Upper lobe of left lung (tissue), 6 donors: Measurements from ENCODE around the gene SYNE4. TPM values are rescaled to one million over a fixed set of nuclear protein-coding genes. Genes with fewer than 3 reads are reported as not detected.

Source experiments
- ATAC-seq, 2 donors: fragments of 200-7000 bp; cut with Tn5 transposase; one replicate each; pipeline ENCODE4 v1.9.1; 2022; ENCODE audit warnings: mild to moderate bottlenecking in 2 of 2, moderate library complexity in 2 of 2; ENCODE audit not compliant: low FRiP score in 2 of 2
- DNase-seq, 2 donors: peaks; one replicate each; pipeline ENCODE4 v3.0.0-alpha.2; 2019 to 2020
- H3K27ac ChIP-seq, 4 donors: fragments of 200-600 bp; sonication (generic); one replicate each; pipeline ENCODE4 v1.5.1; 2016 to 2019
- H3K27me3 ChIP-seq, 4 donors: fragments of 200-600 bp; sonication (generic); one replicate each; pipeline ENCODE4 v1.5.1; 2017 to 2019
- H3K36me3 ChIP-seq, 4 donors: fragments of 200-600 bp; sonication (generic); one replicate each; pipeline ENCODE4 v1.5.1; 2016 to 2019
- H3K4me1 ChIP-seq, 4 donors: fragments of 200-600 bp; sonication (generic); one replicate each; pipeline ENCODE4 v1.5.1; 2018 to 2019
- H3K4me3 ChIP-seq, 4 donors: fragments of 200-600 bp; sonication (generic); one replicate each; pipeline ENCODE4 v1.5.1; 2017 to 2019; ENCODE audit warnings: mild to moderate bottlenecking in 2 of 4, moderate library complexity in 1 of 4
- H3K9me3 ChIP-seq, 4 donors: fragments of 200-600 bp; sonication (generic); one replicate each; pipeline ENCODE4 v1.5.1; 2018 to 2019
- CTCF ChIP-seq, 6 experiments: fragments of 450-650 bp in 4 of 6; fragments of 200-600 bp in 2 of 6; sonication (generic) in 2 of 6; IDR thresholded peaks; one replicate each; pipeline ENCODE4 v1.5.1; 2016 to 2019; ENCODE audit warnings: antibody characterized with exemption in 6 of 6
- EP300 ChIP-seq, 4 donors: sonication (generic); formaldehyde crosslinking; IDR thresholded peaks; one replicate each; pipeline ENCODE4 v1.5.1; 2017; ENCODE audit warnings: antibody characterized with exemption in 4 of 4, control low read depth in 2 of 4
- POLR2A ChIP-seq, 4 donors: fragments of 450-650 bp; IDR thresholded peaks; one replicate each; pipeline ENCODE4 v1.5.1; 2016 to 2017; ENCODE audit warnings: antibody characterized with exemption in 4 of 4, mild to moderate bottlenecking in 2 of 4
- POLR2AphosphoS5 ChIP-seq, 2 donors: sonication (generic); formaldehyde crosslinking; IDR thresholded peaks; one replicate each; pipeline ENCODE4 v1.5.1; 2017; ENCODE audit warnings: antibody characterized with exemption in 2 of 2
- WGBS, 2 donors: methylation state at CpG; one replicate each; pipeline ENCODE4 v1.1.5; 2017 to 2018; 5-methylcytosine and 5-hydroxymethylcytosine counted together
- total RNA-seq, 6 donors: library from RNA; depleted of rRNA in 4 of 6; stranded (reverse); fragments of >200 nt in 4 of 6; gene quantifications; one replicate each; pipeline versions ENCODE4 v1.1.0 to v1.2.1, GENCODE V29; 2016 to 2021
- donor health status: DM: no; HTN: no; CAD: no; lungs with moderate emphysema.
- donor health status: DM: no; HTN: yes; CAD: no; lungs with severe emphysema.

SYNE4 gene
- total RNA-seq, 6 donors from 2014 or later: 9.5 to 21.0 (median 10.9) TPM

- Histone ChIP-seq H3K27me3 (no peaks in the 10 kb centered on the region), H3K4me1 (no peaks in the 10 kb centered on the region), H3K4me3 (no peak overlapping the region), H3K27ac (no peak overlapping the region), H3K9me3 (no peaks in the 10 kb centered on the region), H3K36me3 (peaks cover 0 to 19% (median 9%) of the 10 kb centered on the region in 4 donors)
- ATAC-seq (no peak), DNase-seq (no peak)
- WGBS, 2 donors: 62 to 75% methylated on average over 1 of the region's 1 CpG
- TF ChIP-seq POLR2A (IDR thresholded peaks at IDR 0.05) (no peak), CTCF (IDR thresholded peaks at IDR 0.05) (no peak), EP300 (IDR thresholded peaks at IDR 0.05) (no peak)
Measured at GRCh38 chr19:36025541-36025940, 16.9 kb upstream of the SYNE4 start.

GRCh38 chr19:36023432-36023831 lies 14.8 kb upstream of the SYNE4 start:
- H3K4me3 ChIP-seq: no peak overlapping the region
- no peak overlapping the region for H3K27ac ChIP-seq
- 95 to 99% methylated on average over 4 to 5 of the region's 5 CpGs for WGBS, 2 donors
- H3K27me3 ChIP-seq: no peaks in the 10 kb centered on the region
- DNase-seq: no peak
- no peaks in the 10 kb centered on the region for H3K9me3 ChIP-seq
- no peak for ATAC-seq
- H3K4me1 ChIP-seq: no peaks in the 10 kb centered on the region
- H3K36me3 ChIP-seq: peaks cover 0 to 19% (median 9%) of the 10 kb centered on the region in 4 donors
- TF ChIP-seq CTCF (IDR thresholded peaks at IDR 0.05): no peak
- TF ChIP-seq EP300 (IDR thresholded peaks at IDR 0.05): no peak
- TF ChIP-seq POLR2A (IDR thresholded peaks at IDR 0.05): no peak
- TF ChIP-seq POLR2AphosphoS5 (IDR thresholded peaks at IDR 0.05): no peak

DNA sequence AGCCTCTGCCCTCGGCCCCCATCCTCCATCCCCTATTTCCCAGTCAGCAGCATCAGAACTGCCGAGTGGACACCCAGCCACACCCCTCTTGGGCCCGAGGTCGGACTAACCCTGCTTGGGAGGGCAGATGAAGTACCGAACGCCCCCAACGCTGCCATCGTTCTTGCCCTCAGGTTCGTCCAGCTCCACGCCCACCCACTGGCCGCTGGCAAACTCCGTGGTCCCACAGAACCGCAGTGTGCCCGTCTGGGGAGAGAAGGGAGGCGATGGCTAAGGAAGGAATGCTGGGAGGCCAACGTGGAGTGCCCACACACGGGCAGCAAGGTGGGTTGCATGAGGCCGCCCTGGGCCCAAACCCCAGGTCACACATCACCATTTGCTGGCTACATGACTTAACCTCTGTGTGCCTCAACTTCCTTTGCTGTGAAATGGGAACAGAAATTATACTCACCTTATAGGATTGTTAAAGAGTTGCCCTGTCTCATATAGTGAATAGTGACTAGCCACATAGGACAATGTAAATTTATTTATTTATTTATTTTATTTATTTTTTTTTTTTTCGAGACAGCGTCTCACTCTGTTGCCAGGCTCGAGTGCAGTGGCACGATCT lies 10.6 kb upstream of the SYNE4 start:
- peaks cover 0 to 17% (median 6%) of the 10 kb centered on the region in 4 donors for H3K36me3 ChIP-seq
- H3K4me3 ChIP-seq: no peak overlapping the region
- TF ChIP-seq POLR2AphosphoS5 (IDR thresholded peaks at IDR 0.05) (no peak), CTCF (IDR thresholded peaks at IDR 0.05) (no peak), EP300 (IDR thresholded peaks at IDR 0.05) (no peak), POLR2A (IDR thresholded peaks at IDR 0.05) (no peak)
- DNase-seq: no peak
- H3K27me3 ChIP-seq: no peaks in the 10 kb centered on the region
- H3K9me3 ChIP-seq: no peaks in the 10 kb centered on the region
- 89 to 90% methylated on average over 18 to 22 of the region's 22 CpGs for WGBS, 2 donors
- no peak for ATAC-seq
- no peak overlapping the region for H3K27ac ChIP-seq
- H3K4me1 ChIP-seq: peaks cover 0 to 7% (median 6%) of the 10 kb centered on the region in 4 donors

DNA sequence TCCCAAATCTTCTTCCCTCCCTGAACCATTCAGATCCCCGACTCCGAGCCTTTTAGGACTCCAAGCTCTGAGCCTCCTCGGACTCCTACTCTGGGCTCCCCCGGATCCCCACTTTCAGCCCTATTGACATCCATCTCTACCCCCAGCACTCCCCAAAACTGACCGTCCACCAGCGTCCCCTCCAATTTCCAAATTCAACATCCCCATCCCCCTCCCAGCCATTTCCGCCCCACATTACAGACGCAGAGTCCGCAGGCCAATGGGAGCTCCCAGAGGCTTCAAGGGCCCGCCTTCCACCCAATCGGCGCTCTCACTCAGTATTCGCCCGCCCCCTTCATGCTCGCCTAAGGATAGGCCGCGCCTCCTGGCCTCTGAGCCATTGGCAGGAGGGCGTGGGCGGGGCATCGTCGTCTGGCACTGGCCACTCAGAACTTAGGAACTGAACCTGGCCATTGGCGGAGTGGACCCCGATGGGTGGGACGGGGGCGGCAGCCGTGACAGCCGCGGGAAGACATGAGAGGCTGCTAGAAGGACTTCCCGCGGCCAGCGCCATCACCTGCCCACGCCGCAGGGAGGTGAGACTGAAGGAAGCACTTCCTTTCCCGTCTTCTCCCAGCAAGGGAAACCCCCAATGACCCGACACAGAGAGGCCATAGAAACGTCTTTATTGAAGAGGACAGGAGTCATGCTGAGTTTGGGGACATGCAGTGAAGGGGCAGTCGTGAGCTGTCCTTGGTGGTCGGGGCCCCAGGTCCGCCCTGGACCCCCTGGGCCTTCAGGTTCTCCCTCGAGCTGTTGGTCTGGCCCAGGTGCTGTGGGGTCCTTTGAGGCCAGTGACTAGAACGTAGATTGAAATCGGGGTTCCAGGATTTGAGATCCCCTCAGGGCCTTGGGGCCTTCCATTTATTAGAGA lies 5.7 kb upstream of the SYNE4 start, which contains the start of gene ALKBH6:
TSS of gene ALKBH6 (minus strand) at position 202 of the 913 bp plus-strand sequence. CDS start 816 bp downstream, outside the sequence.
- Histone ChIP-seq H3K27ac (peak within 1 kb of the TSS; percentile 75 to 93 (median 86)), H3K27me3 (no peaks in the 10 kb centered on the region), H3K4me1 (peaks cover 11 to 25% (median 20%) of the 10 kb centered on the region in 4 donors), H3K9me3 (no peaks in the 10 kb centered on the region), H3K4me3 (peak within 1 kb of the TSS; percentile 55 to 72 (median 68)), H3K36me3 (no peaks in the 10 kb centered on the region)
- DNase-seq: peak; percentile 98 to 100
- 3 to 5% methylated on average over 27 to 41 of the region's 42 CpGs for WGBS, 2 donors
- ATAC-seq: peak; percentile 99
- TF ChIP-seq CTCF (IDR thresholded peaks at IDR 0.05): peak in 2 of 6 experiments; percentile 8 to 15
- peak; percentile 31 to 42 for TF ChIP-seq POLR2AphosphoS5 (IDR thresholded peaks at IDR 0.05)
- peak in 2 of 4 donors; percentile 6 to 58 for TF ChIP-seq POLR2A (IDR thresholded peaks at IDR 0.05)
- TF ChIP-seq EP300 (IDR thresholded peaks at IDR 0.05): no peak
